Thyroid gland (tissue), 4 donors: ENCODE results near the gene DNAH17. TPM values are rescaled to one million over a fixed set of nuclear protein-coding genes. Genes with fewer than 3 reads are reported as not detected.
A peak's percentile ranks its signal among the peaks of the same experiment; 100 is the strongest.

Source experiments
- DNase-seq, 2 donors: peaks; one replicate each; pipeline ENCODE4 v3.0.0-alpha.2; 2019
- H3K27ac ChIP-seq, 3 donors: fragments of 200-600 bp; sonication (generic); 1 replicate in 2 of 3; 2 replicates in 1 of 3; pipeline ENCODE4 v1.5.1; 2016 to 2019; ENCODE audit warnings: mild to moderate bottlenecking in 1 of 3, moderate library complexity in 1 of 3
- H3K27me3 ChIP-seq: fragments of 200-600 bp; sonication (generic); one replicate; pipeline ENCODE4 v1.5.1; 2019
- H3K36me3 ChIP-seq, 2 donors: fragments of 200-600 bp; sonication (generic); one replicate each; pipeline ENCODE4 v1.5.1; 2016 to 2019
- H3K4me1 ChIP-seq, 2 donors: fragments of 200-600 bp; sonication (generic); one replicate each; pipeline ENCODE4 v1.5.1; 2017 to 2019
- H3K4me3 ChIP-seq, 3 donors: fragments of 200-600 bp; sonication (generic); replicated peaks in 1 of 3; 1 replicate in 2 of 3; 2 replicates in 1 of 3; pipeline ENCODE4 v1.5.1; 2016; ENCODE audit warnings: mild to moderate bottlenecking in 1 of 3
- H3K9me3 ChIP-seq: fragments of 200-600 bp; sonication (generic); one replicate; pipeline ENCODE4 v1.5.1; 2017
- POLR2A ChIP-seq, 2 donors: fragments of 450-650 bp; IDR thresholded peaks; one replicate each; pipeline ENCODE4 v1.6.1; 2017; ENCODE audit warnings: antibody characterized with exemption in 2 of 2, mild to moderate bottlenecking in 2 of 2, moderate library complexity in 1 of 2
- WGBS, 2 donors: methylation state at CpG; one replicate each; pipeline ENCODE4 v1.1.5; 2017; 5-methylcytosine and 5-hydroxymethylcytosine counted together
- intact Hi-C: fragments of 100-400 bp; cut with DNase I; formaldehyde crosslinking; loops from one replicate; pipeline ENCODE4 v1.15.1; 2023
- total RNA-seq, 4 donors: library from RNA; depleted of rRNA; stranded (reverse); fragments of >200 nt; gene quantifications; one replicate each; pipeline ENCODE4 v1.2.3, GENCODE V29; 2016
- TF ChIP-seq, protein P1 (sequence below), 6 experiments: fragments of 200-600 bp in 3 of 6; fragments of 450-650 bp in 3 of 6; sonication (generic) in 3 of 6; IDR thresholded peaks; one replicate each; pipeline ENCODE4 v1.5.1; 2016 to 2019; ENCODE audit warnings: antibody characterized with exemption in 6 of 6, mild to moderate bottlenecking in 2 of 6, inconsistent platforms in 1 of 6, moderate library complexity in 1 of 6

Gene DNAH17
- total RNA-seq, 4 donors from 2014 or later = 0.21 to 0.67 (median 0.32) TPM

GRCh38 chr17:78498848-78499247, 78.3 kb downstream of the DNAH17 start:
- Histone ChIP-seq H3K4me1 (peaks cover 0 to 5% of the 10 kb centered on the region in 2 donors), H3K27me3 (no peaks in the 10 kb centered on the region), H3K4me3 (no peak overlapping the region), H3K36me3 (no peaks in the 10 kb centered on the region), H3K27ac (no peak overlapping the region), H3K9me3 (no peaks in the 10 kb centered on the region)
- WGBS, 2 donors = 72 to 73% methylated on average over 17 of the region's 17 CpGs
- no peak for DNase-seq
- intact Hi-C loops = loop anchor here (10.0 kb wide), 1 partner anchor 246 kb away; no protein-coding TSS in a partner anchor
- TF ChIP-seq, protein P1, sequence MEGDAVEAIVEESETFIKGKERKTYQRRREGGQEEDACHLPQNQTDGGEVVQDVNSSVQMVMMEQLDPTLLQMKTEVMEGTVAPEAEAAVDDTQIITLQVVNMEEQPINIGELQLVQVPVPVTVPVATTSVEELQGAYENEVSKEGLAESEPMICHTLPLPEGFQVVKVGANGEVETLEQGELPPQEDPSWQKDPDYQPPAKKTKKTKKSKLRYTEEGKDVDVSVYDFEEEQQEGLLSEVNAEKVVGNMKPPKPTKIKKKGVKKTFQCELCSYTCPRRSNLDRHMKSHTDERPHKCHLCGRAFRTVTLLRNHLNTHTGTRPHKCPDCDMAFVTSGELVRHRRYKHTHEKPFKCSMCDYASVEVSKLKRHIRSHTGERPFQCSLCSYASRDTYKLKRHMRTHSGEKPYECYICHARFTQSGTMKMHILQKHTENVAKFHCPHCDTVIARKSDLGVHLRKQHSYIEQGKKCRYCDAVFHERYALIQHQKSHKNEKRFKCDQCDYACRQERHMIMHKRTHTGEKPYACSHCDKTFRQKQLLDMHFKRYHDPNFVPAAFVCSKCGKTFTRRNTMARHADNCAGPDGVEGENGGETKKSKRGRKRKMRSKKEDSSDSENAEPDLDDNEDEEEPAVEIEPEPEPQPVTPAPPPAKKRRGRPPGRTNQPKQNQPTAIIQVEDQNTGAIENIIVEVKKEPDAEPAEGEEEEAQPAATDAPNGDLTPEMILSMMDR (IDR thresholded peaks at IDR 0.05) = no peak
- no peak for TF ChIP-seq POLR2A (IDR thresholded peaks at IDR 0.05)

- TF ChIP-seq POLR2A (IDR thresholded peaks at IDR 0.05) = no peak
- TF ChIP-seq, protein P1 (IDR thresholded peaks at IDR 0.05) = peak; percentile 23 to 92 (median 80)
- H3K27me3 ChIP-seq = no peaks in the 10 kb centered on the region
- H3K4me3 ChIP-seq = no peak overlapping the region
- DNase-seq = peak; percentile 81 to 82
- no peak overlapping the region for H3K27ac ChIP-seq
- H3K4me1 ChIP-seq = no peaks in the 10 kb centered on the region
- intact Hi-C loops = loop anchor here (10.0 kb wide), 1 partner anchor 248 kb away; no protein-coding TSS in a partner anchor
- no peaks in the 10 kb centered on the region for H3K36me3 ChIP-seq
- 18 to 23% methylated on average over 6 to 9 of the region's 10 CpGs for WGBS, 2 donors
- no peaks in the 10 kb centered on the region for H3K9me3 ChIP-seq
These were observed 80.1 kb downstream of the DNAH17 start for GRCh38 chr17:78497115-78497540.

GRCh38 chr17:78496311-78496710, 80.9 kb downstream of the DNAH17 start:
- H3K4me3 ChIP-seq = no peak overlapping the region
- H3K4me1 ChIP-seq = no peaks in the 10 kb centered on the region
- intact Hi-C loops = loop anchor here (10.0 kb wide), 1 partner anchor 248 kb away; no protein-coding TSS in a partner anchor
- DNase-seq = no peak
- H3K9me3 ChIP-seq = no peaks in the 10 kb centered on the region
- 79% methylated on average over 6 of the region's 6 CpGs for WGBS, 2 donors
- no peaks in the 10 kb centered on the region for H3K36me3 ChIP-seq
- H3K27ac ChIP-seq = no peak overlapping the region
- TF ChIP-seq POLR2A (IDR thresholded peaks at IDR 0.05) = no peak
- TF ChIP-seq, protein P1 (IDR thresholded peaks at IDR 0.05) = no peak
- H3K27me3 ChIP-seq = no peaks in the 10 kb centered on the region

GRCh38 chr17:78495634-78496033, 81.6 kb downstream of the DNAH17 start:
- Histone ChIP-seq H3K27ac (no peak overlapping the region), H3K36me3 (no peaks in the 10 kb centered on the region), H3K4me1 (no peaks in the 10 kb centered on the region), H3K9me3 (no peaks in the 10 kb centered on the region), H3K27me3 (no peaks in the 10 kb centered on the region), H3K4me3 (no peak overlapping the region)
- 89 to 95% methylated on average over 11 to 14 of the region's 14 CpGs for WGBS, 2 donors
- no peak for DNase-seq
- TF ChIP-seq, protein P1 (IDR thresholded peaks at IDR 0.05) = no peak
- no peak for TF ChIP-seq POLR2A (IDR thresholded peaks at IDR 0.05)
- intact Hi-C loops = loop anchor here (10.0 kb wide), 1 partner anchor 249 kb away; no protein-coding TSS in a partner anchor

GRCh38 chr17:78494696-78495330, 82.4 kb downstream of the DNAH17 start:
- Histone ChIP-seq H3K27me3 (no peaks in the 10 kb centered on the region), H3K4me1 (no peaks in the 10 kb centered on the region), H3K36me3 (no peaks in the 10 kb centered on the region), H3K4me3 (no peak overlapping the region), H3K27ac (no peak overlapping the region), H3K9me3 (no peaks in the 10 kb centered on the region)
- no peak for TF ChIP-seq POLR2A (IDR thresholded peaks at IDR 0.05)
- TF ChIP-seq, protein P1 (IDR thresholded peaks at IDR 0.05) = no peak
- intact Hi-C loops = loop anchor here (5.0 to 10.0 kb wide), 2 partner anchors 250 to 302 kb away; no protein-coding TSS in a partner anchor
- no peak for DNase-seq
- 86 to 93% methylated on average over 13 to 14 of the region's 22 CpGs for WGBS, 2 donors
